Measurements from ENCODE around the gene TNFRSF25.
A peak's percentile ranks its signal among the peaks of the same experiment; 100 is the strongest.

Gene TNFRSF25

GRCh38 chr1:6499296-6499695 lies 33.3 kb upstream of the TNFRSF25 start:
- no peak overlapping the region for H3K4me3 ChIP-seq (ENCODE audit: low read depth, low read length)
- no peak for TF ChIP-seq CTCF (IDR thresholded peaks at IDR 0.05; ENCODE audit: low read depth, low read length)
- no peaks in the 10 kb centered on the region for H3K9me3 ChIP-seq
- H3K27me3 ChIP-seq = no peaks in the 10 kb centered on the region
- no peaks in the 10 kb centered on the region for H3K36me3 ChIP-seq
- peaks cover 4% of the 10 kb centered on the region; the same call in 1 of the 2 replicates for H3K4me1 ChIP-seq
- DNase-seq = no peak

- Histone ChIP-seq H3K36me3 (no peaks in the 10 kb centered on the region), H3K4me1 (peaks cover 4% of the 10 kb centered on the region; the same call in 1 of the 2 replicates), H3K9me3 (no peaks in the 10 kb centered on the region), H3K4me3 (ENCODE audit: low read depth, low read length) (no peak overlapping the region), H3K27me3 (no peaks in the 10 kb centered on the region)
- no peak for DNase-seq
- no peak for TF ChIP-seq CTCF (IDR thresholded peaks at IDR 0.05; ENCODE audit: low read depth, low read length)
Measured at GRCh38 chr1:6498576-6499111, 32.7 kb upstream of the TNFRSF25 start.

- H3K36me3 ChIP-seq = no peaks in the 10 kb centered on the region
- H3K4me3 ChIP-seq (ENCODE audit: low read depth, low read length) = peak overlapping the region; percentile 47
- H3K4me1 ChIP-seq = peaks cover 4% of the 10 kb centered on the region; the same call in 1 of the 2 replicates
- DNase-seq = no peak
- TF ChIP-seq CTCF (IDR thresholded peaks at IDR 0.05; ENCODE audit: low read depth, low read length) = no peak
- no peaks in the 10 kb centered on the region for H3K27me3 ChIP-seq
- no peaks in the 10 kb centered on the region for H3K9me3 ChIP-seq
Measured at GRCh38 chr1:6497867-6498575, 32.0 kb upstream of the TNFRSF25 start.

GRCh38 chr1:6497215-6497866 lies 31.4 kb upstream of the TNFRSF25 start:
- H3K4me3 ChIP-seq (ENCODE audit: low read depth, low read length) = peak overlapping the region; percentile 47
- no peaks in the 10 kb centered on the region for H3K27me3 ChIP-seq
- peaks cover 4% of the 10 kb centered on the region; the same call in 1 of the 2 replicates for H3K4me1 ChIP-seq
- H3K36me3 ChIP-seq = no peaks in the 10 kb centered on the region
- no peak for TF ChIP-seq CTCF (IDR thresholded peaks at IDR 0.05; ENCODE audit: low read depth, low read length)
- peak; percentile 45 for DNase-seq
- no peaks in the 10 kb centered on the region for H3K9me3 ChIP-seq

GRCh38 chr1:6496890-6497214 lies 30.9 kb upstream of the TNFRSF25 start:
- DNase-seq = no peak
- Histone ChIP-seq H3K4me3 (ENCODE audit: low read depth, low read length) (peak overlapping the region; percentile 38), H3K27me3 (no peaks in the 10 kb centered on the region), H3K9me3 (no peaks in the 10 kb centered on the region), H3K4me1 (peaks cover 1% of the 10 kb centered on the region; the same call in 1 of the 2 replicates), H3K36me3 (no peaks in the 10 kb centered on the region)
- no peak for TF ChIP-seq CTCF (IDR thresholded peaks at IDR 0.05; ENCODE audit: low read depth, low read length)

GRCh38 chr1:6496365-6496721 lies 30.4 kb upstream of the TNFRSF25 start:
- Histone ChIP-seq H3K4me3 (ENCODE audit: low read depth, low read length) (peak overlapping the region; percentile 38), H3K9me3 (no peaks in the 10 kb centered on the region), H3K27me3 (no peaks in the 10 kb centered on the region), H3K4me1 (no peaks in the 10 kb centered on the region; the same call in 1 of the 2 replicates), H3K36me3 (no peaks in the 10 kb centered on the region)
- no peak for TF ChIP-seq CTCF (IDR thresholded peaks at IDR 0.05; ENCODE audit: low read depth, low read length)
- no peak for DNase-seq
